HCT116 (cell line): ENCODE measurements around the gene GLB1L. TPM values are rescaled to one million over a fixed set of nuclear protein-coding genes. Genes with fewer than 3 reads are reported as not detected.

ENCODE experiments used
- ATAC-seq: fragments of 200-7000 bp; cut with Tn5 transposase; 2 replicates; pipeline ENCODE4 v1.9.1; 2020; ENCODE audit warnings: mild to moderate bottlenecking, moderate library complexity
- BruUV-seq: library from RNA; stranded (reverse); fragments of 400-500 nt; replicated peaks from 2 replicates; lab custom pipeline; 2021; lab: Mats Ljungman, UMichigan
- CTCF ChIA-PET: fragments of 300-600 bp; sonication (Branson Sonifier 250); formaldehyde crosslinking; loops from one replicate; lab custom pipeline; 2021; ENCODE audit warnings: antibody characterized with exemption; lab: Charles Lee
- POLR2A ChIA-PET: fragments of 300-600, 350-600 bp; sonication (Branson Sonifier 250); formaldehyde crosslinking; loops from one replicate; lab custom pipeline; 2021; ENCODE audit warnings: antibody characterized with exemption; lab: Charles Lee
- RAD21 ChIA-PET, 2 experiments: fragments of 300-600 bp; sonication (Branson Sonifier 250); formaldehyde crosslinking; loops; one replicate each; lab custom pipeline; 2023; ENCODE audit warnings: low total read pairs in 2 of 2; ENCODE audit not compliant: uncharacterized antibody in 2 of 2, unreplicated experiment in 2 of 2, low non-redundant PET in 1 of 2; lab: Charles Lee
- DNase-seq: peaks from one replicate; pipeline ENCODE4 v3.0.0-alpha.2; 2010; ENCODE audit warnings: low read depth, low spot score
- H2AFZ ChIP-seq: fragments of 200-600 bp; shearing (Covaris generic), sonication (generic); 2 replicates; pipeline ENCODE4 v1.6.1; 2017; ENCODE audit warnings: low read depth, mixed run types, mixed read lengths, antibody characterized with exemption, low read length; ENCODE audit not compliant: poor library complexity, severe bottlenecking
- H3K27ac ChIP-seq: 2 replicates; pipeline ENCODE4 v1.5.1; 2012; ENCODE audit warnings: low read depth, low read length
- H3K27me3 ChIP-seq: fragments of 200-600 bp; sonication (generic); 2 replicates; pipeline ENCODE4 v1.6.1; 2016; ENCODE audit warnings: mixed run types, low read length, mixed read lengths; ENCODE audit not compliant: insufficient read depth
- H3K36me3 ChIP-seq, 2 experiments: fragments of 200-500 bp in 1 of 2; fragments of 200-600 bp in 1 of 2; sonication (Bioruptor generic) in 1 of 2; sonication (generic) in 1 of 2; 2 replicates each; pipeline versions ENCODE4 v1.5.1 to v1.6.1; 2014 to 2016; ENCODE audit warnings: low read length in 2 of 2, inconsistent platforms in 1 of 2, mixed read lengths in 1 of 2, mixed run types in 1 of 2; ENCODE audit not compliant: insufficient read depth in 2 of 2, control insufficient read depth in 1 of 2
- H3K4me1 ChIP-seq, 2 experiments: fragments of 200-600 bp in 1 of 2; sonication (generic) in 1 of 2; 2 replicates each; pipeline versions ENCODE4 v1.5.1 to v1.6.1; 2012 to 2017; ENCODE audit warnings: low read length in 2 of 2, inconsistent platforms in 1 of 2, mild to moderate bottlenecking in 1 of 2, mixed read lengths in 1 of 2, mixed run types in 1 of 2, moderate library complexity in 1 of 2; ENCODE audit not compliant: insufficient read depth in 2 of 2, control insufficient read depth in 1 of 2
- H3K4me2 ChIP-seq: fragments of 200-600 bp; sonication (generic); 2 replicates; pipeline ENCODE4 v1.6.1; 2017; ENCODE audit warnings: mixed run types, low read length, mixed read lengths
- H3K4me3 ChIP-seq, 2 experiments: fragments of 200-600 bp in 1 of 2; sonication (generic) in 1 of 2; replicated peaks in 1 of 2; 2 replicates each; pipeline ENCODE4 v1.5.1; 2011 to 2016; ENCODE audit warnings: low read length in 2 of 2, control low read depth in 1 of 2, low read depth in 1 of 2, mild to moderate bottlenecking in 1 of 2, mixed read lengths in 1 of 2, mixed run types in 1 of 2
- H3K79me2 ChIP-seq: fragments of 200-600 bp; sonication (generic); 2 replicates; pipeline ENCODE4 v1.6.1; 2017; ENCODE audit warnings: mild to moderate bottlenecking, mixed run types, low read length, moderate library complexity, mixed read lengths; ENCODE audit not compliant: insufficient read depth
- H3K9ac ChIP-seq: fragments of 200-600 bp; sonication (generic); 2 replicates; pipeline ENCODE4 v1.6.1; 2016; ENCODE audit warnings: low read length, mixed read lengths
- H3K9me2 ChIP-seq: fragments of 200-600 bp; sonication (generic), shearing (Covaris generic); 2 replicates; pipeline ENCODE4 v1.6.1; 2017; ENCODE audit warnings: mixed run types, mild to moderate bottlenecking, moderate library complexity; ENCODE audit not compliant: insufficient read depth
- H3K9me3 ChIP-seq, 2 experiments: fragments of 200-500 bp in 1 of 2; fragments of 200-600 bp in 1 of 2; sonication (Bioruptor generic) in 1 of 2; sonication (generic) in 1 of 2; 2 replicates each; pipeline ENCODE4 v1.6.1; 2014 to 2017; ENCODE audit warnings: low read length in 2 of 2, mixed read lengths in 2 of 2, inconsistent platforms in 1 of 2, low read depth in 1 of 2, mild to moderate bottlenecking in 1 of 2, mixed run types in 1 of 2, moderate library complexity in 1 of 2; ENCODE audit not compliant: control insufficient read depth in 1 of 2, insufficient read depth in 1 of 2
- H4K20me1 ChIP-seq: fragments of 200-600 bp; sonication (generic), shearing (Covaris generic); 2 replicates; pipeline ENCODE4 v1.6.1; 2017; ENCODE audit warnings: mixed run types, mild to moderate bottlenecking, moderate library complexity; ENCODE audit not compliant: insufficient read depth
- CBX3 ChIP-seq: IDR thresholded peaks from 2 replicates; pipeline ENCODE4 v1.6.1; 2012; ENCODE audit warnings: low read depth
- FOSL1 ChIP-seq: IDR thresholded peaks from 2 replicates; pipeline ENCODE4 v1.6.1; 2012; ENCODE audit warnings: low read depth
- POLR2A ChIP-seq: IDR thresholded peaks from 2 replicates; pipeline ENCODE4 v1.7.0; 2011; ENCODE audit warnings: borderline replicate concordance; ENCODE audit not compliant: insufficient read depth, insufficient read length; ENCODE audit errors: extremely low read depth
- SIN3A ChIP-seq: IDR thresholded peaks from 2 replicates; pipeline ENCODE4 v1.6.1; 2012; ENCODE audit warnings: low read depth
- TCF7L2 ChIP-seq: IDR thresholded peaks from 2 replicates; pipeline ENCODE4 v1.7.0; 2011; ENCODE audit warnings: borderline replicate concordance, inconsistent platforms; ENCODE audit not compliant: insufficient read depth, insufficient read length; ENCODE audit errors: extremely low read depth
- ZNF274 ChIP-seq: fragments of 200-500 bp; sonication (Bioruptor generic); IDR thresholded peaks from 2 replicates; pipeline ENCODE4 v1.6.1; 2014; ENCODE audit warnings: mild to moderate bottlenecking, low read depth, low read length, inconsistent platforms
- intact Hi-C: fragments of 100-400 bp; cut with micrococcal nuclease; formaldehyde crosslinking; loops from 2 replicates; pipeline ENCODE4 v1.10.0; 2022
- total RNA-seq: library from RNA; stranded (reverse); gene quantifications from one replicate; pipeline ENCODE4 v1.2.1, GENCODE V29; 2021; ENCODE audit not compliant: unreplicated experiment
- TF ChIP-seq, protein P1 (sequence below), 3 experiments: fragments of 200-600 bp in 1 of 3; sonication (generic) in 1 of 3; IDR thresholded peaks in 2 of 3; conservative IDR thresholded peaks in 1 of 3; 2 replicates each; pipeline ENCODE4 v1.5.1; 2012 to 2017; ENCODE audit warnings: low read depth in 2 of 3, low read length in 2 of 3, antibody characterized with exemption in 1 of 3, borderline replicate concordance in 1 of 3, control low read depth in 1 of 3, mild to moderate bottlenecking in 1 of 3, mixed read lengths in 1 of 3, mixed run types in 1 of 3, moderate library complexity in 1 of 3; ENCODE audit not compliant: insufficient read depth in 1 of 3

Gene GLB1L
- total RNA-seq, 1 experiment from 2014 or later, result 6.6 TPM

DNA sequence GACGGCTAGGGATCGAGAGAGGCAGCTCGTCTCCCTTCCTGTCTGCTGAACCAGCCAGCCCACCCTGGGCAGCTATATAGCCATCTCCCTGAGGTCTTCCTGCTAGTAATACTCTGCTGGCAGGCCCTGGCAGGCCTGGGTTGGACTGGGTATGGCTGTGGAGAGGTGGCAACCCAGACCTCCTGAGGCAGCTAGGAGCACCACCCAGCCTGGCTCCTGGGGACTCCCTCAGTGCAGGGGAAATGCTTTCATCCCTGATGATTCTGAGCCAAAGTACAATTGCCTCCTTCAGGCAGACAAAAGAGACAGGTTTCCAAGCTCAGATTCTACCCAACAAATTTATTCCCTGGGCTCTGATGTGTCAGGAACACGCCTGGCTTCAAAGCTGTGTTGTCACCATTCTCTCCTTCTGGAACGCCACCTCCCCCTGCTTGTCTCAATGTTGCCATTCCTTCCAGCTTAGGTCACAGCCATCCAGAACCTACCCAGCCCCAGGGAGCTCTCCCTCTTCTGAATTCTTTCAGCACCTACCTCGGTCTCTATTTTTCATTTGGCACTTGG lies 29.2 kb upstream of the GLB1L start:
- peak overlapping the region; percentile 60 for H3K9ac ChIP-seq
- H4K20me1 ChIP-seq, result no peaks in the 10 kb centered on the region
- ChIA-PET RAD21 (interaction anchor here in 1 of 2 experiments (0.9 to 1.1 kb wide), 2 partner anchors 22 to 25 kb away, joined by 3 to 5 read pairs; partner anchors contain the start of gene TUBA4B), POLR2A (interaction anchor here (1.1 to 1.6 kb wide), 8 partner anchors 8 to 45 kb away, joined by 3 to 8 read pairs (median 4); partner anchors contain the start of genes ANKZF1, ATG9A, GLB1L and STK16), CTCF (interaction anchor here (1.0 to 1.6 kb wide), 4 partner anchors 20 to 245 kb away, joined by 3 to 22 read pairs (median 5); partner anchors contain the start of genes ANKZF1 and ATG9A)
- TF ChIP-seq FOSL1 (no peak), ZNF274 (no peak), POLR2A (no peak), SIN3A (no peak), TCF7L2 (peak; percentile 67), CBX3 (no peak)
- TF ChIP-seq, protein P1, sequence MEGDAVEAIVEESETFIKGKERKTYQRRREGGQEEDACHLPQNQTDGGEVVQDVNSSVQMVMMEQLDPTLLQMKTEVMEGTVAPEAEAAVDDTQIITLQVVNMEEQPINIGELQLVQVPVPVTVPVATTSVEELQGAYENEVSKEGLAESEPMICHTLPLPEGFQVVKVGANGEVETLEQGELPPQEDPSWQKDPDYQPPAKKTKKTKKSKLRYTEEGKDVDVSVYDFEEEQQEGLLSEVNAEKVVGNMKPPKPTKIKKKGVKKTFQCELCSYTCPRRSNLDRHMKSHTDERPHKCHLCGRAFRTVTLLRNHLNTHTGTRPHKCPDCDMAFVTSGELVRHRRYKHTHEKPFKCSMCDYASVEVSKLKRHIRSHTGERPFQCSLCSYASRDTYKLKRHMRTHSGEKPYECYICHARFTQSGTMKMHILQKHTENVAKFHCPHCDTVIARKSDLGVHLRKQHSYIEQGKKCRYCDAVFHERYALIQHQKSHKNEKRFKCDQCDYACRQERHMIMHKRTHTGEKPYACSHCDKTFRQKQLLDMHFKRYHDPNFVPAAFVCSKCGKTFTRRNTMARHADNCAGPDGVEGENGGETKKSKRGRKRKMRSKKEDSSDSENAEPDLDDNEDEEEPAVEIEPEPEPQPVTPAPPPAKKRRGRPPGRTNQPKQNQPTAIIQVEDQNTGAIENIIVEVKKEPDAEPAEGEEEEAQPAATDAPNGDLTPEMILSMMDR (IDR thresholded peaks at IDR 0.05 in 2 of 3, conservative IDR thresholded peaks at IDR 0.05 in 1 of 3; ENCODE audit: borderline replicate concordance in 1 of 3, insufficient read depth in 1 of 3, low read depth in 2 of 3, low read length in 2 of 3), result no peak
- peaks cover 42 to 59% of the 10 kb centered on the region in 2 experiments for H3K4me1 ChIP-seq
- H3K9me3 ChIP-seq, result no peaks in the 10 kb centered on the region
- peak; percentile 47 for ATAC-seq
- peak overlapping the region; percentile 66 for H2AFZ ChIP-seq
- BruUV-seq, result no TSS peak
- H3K27ac ChIP-seq, result peak overlapping the region; percentile 76
- no peaks in the 10 kb centered on the region for H3K36me3 ChIP-seq
- peak overlapping the region; percentile 92 for H3K4me2 ChIP-seq
- peaks cover 6% of the 10 kb centered on the region; the same call in 1 of the 2 replicates for H3K27me3 ChIP-seq
- no peaks in the 10 kb centered on the region for H3K79me2 ChIP-seq
- intact Hi-C loops, result loop anchor here (1.0 kb wide), 2 partner anchors 45 to 55 kb away; partner anchors contain the start of genes ANKZF1 and ATG9A
- DNase-seq, result peak; percentile 64
- H3K4me3 ChIP-seq, result peak overlapping the region; percentile 3 to 50
- H3K9me2 ChIP-seq, result no peaks in the 10 kb centered on the region
